GM12878 (cell line): ENCODE results near the gene GCFC2. TPM values are rescaled to one million over a fixed set of nuclear protein-coding genes. Genes with fewer than 3 reads are reported as not detected.

ENCODE experiments used
- ATAC-seq: fragments of 200-7000 bp; cut with Tn5 transposase; 3 replicates; pipeline ENCODE4 v1.9.1; 2020; ENCODE audit warnings: mild to moderate bottlenecking, moderate library complexity
- BruUV-seq: library from RNA; stranded (reverse); fragments of 400-500 nt; replicated peaks from 2 replicates; lab custom pipeline; 2021; lab: Mats Ljungman, UMichigan
- CTCF ChIA-PET: fragments of 300-600 bp; sonication (Branson Sonifier 250); formaldehyde crosslinking; extraction: SDS; loops from one replicate; lab custom pipeline; 2021; ENCODE audit warnings: inconsistent platforms; lab: Yijun Ruan, JAX
- POLR2A ChIA-PET: fragments of 350-600 bp; formaldehyde crosslinking; extraction: SDS; loops from one replicate; lab custom pipeline; 2021; ENCODE audit warnings: inconsistent platforms; lab: Charles Lee
- RAD21 ChIA-PET: fragments of 300-600 bp; sonication (Branson Sonifier 250); formaldehyde crosslinking; loops from one replicate; lab custom pipeline; 2023; ENCODE audit warnings: antibody characterized with exemption; ENCODE audit not compliant: unreplicated experiment; lab: Charles Lee
- SMC1A ChIA-PET: fragments of 300-600 bp; sonication (Branson Sonifier 250); formaldehyde crosslinking; loops from one replicate; lab custom pipeline; 2023; ENCODE audit not compliant: unreplicated experiment, uncharacterized antibody; lab: Charles Lee
- DNase-seq: peaks from one replicate; pipeline ENCODE4 v3.0.0-alpha.2; 2011; ENCODE audit warnings: low read depth, low spot score
- FAIRE-seq: peaks from 3 replicates; lab custom pipeline; 2011; peaks lifted over from hg19 to GRCh38; lab: Jason Lieb, UNC
- H2AFZ ChIP-seq: 2 replicates; pipeline ENCODE4 v1.6.0; 2011; ENCODE audit warnings: low read depth, low read length, control low read depth; ENCODE audit not compliant: control insufficient read depth
- H3K27ac ChIP-seq: 2 replicates; pipeline ENCODE4 v1.5.1; 2011; ENCODE audit warnings: control low read depth; ENCODE audit not compliant: control insufficient read depth, insufficient read depth
- H3K27me3 ChIP-seq, 2 experiments: replicated peaks in 1 of 2; 2 replicates each; pipeline versions ENCODE4 v1.6.0 to v1.6.1; 2011; ENCODE audit warnings: low read length in 1 of 2; ENCODE audit not compliant: control insufficient read depth in 2 of 2, insufficient read depth in 2 of 2
- H3K36me3 ChIP-seq, 2 experiments: 2 replicates each; pipeline ENCODE4 v1.5.1; 2011; ENCODE audit warnings: low read length in 1 of 2; ENCODE audit not compliant: control insufficient read depth in 2 of 2, insufficient read depth in 2 of 2
- H3K4me1 ChIP-seq: 2 replicates; pipeline ENCODE4 v1.6.1; 2011; ENCODE audit warnings: mild to moderate bottlenecking, low read length, moderate library complexity, mixed read lengths; ENCODE audit not compliant: control insufficient read depth, insufficient read depth
- H3K4me2 ChIP-seq: 2 replicates; pipeline ENCODE4 v1.6.0; 2011; ENCODE audit warnings: control low read depth; ENCODE audit not compliant: control insufficient read depth, insufficient read depth
- H3K4me3 ChIP-seq: fragments of 200-600 bp; sonication (generic); 2 replicates; pipeline ENCODE4 v1.5.1; 2016
- H3K79me2 ChIP-seq: 2 replicates; pipeline ENCODE4 v1.6.0; 2011; ENCODE audit warnings: low read length; ENCODE audit not compliant: control insufficient read depth, insufficient read depth
- H3K9ac ChIP-seq: 2 replicates; pipeline ENCODE4 v1.8.0; 2011; ENCODE audit warnings: low read length, control low read depth, mixed read lengths; ENCODE audit not compliant: control insufficient read depth, insufficient read depth
- H3K9me3 ChIP-seq: replicated peaks from 3 replicates; pipeline ENCODE4 v1.5.1; 2011; ENCODE audit warnings: mild to moderate bottlenecking, low read length; ENCODE audit not compliant: control insufficient read depth, insufficient read depth
- H4K20me1 ChIP-seq: 2 replicates; pipeline ENCODE4 v1.6.0; 2011; ENCODE audit not compliant: control insufficient read depth, insufficient read depth
- FOXM1 ChIP-seq: IDR thresholded peaks from 2 replicates; pipeline ENCODE4 v1.6.1; 2012; ENCODE audit warnings: low read depth, mild to moderate bottlenecking, inconsistent platforms, low read length, moderate library complexity
- HDAC2 ChIP-seq: fragments of 200-600 bp; sonication (generic); IDR thresholded peaks from 2 replicates; pipeline ENCODE4 v1.6.1; 2017
- MXI1 ChIP-seq: fragments of 150-350 bp; IDR thresholded peaks from 2 replicates; pipeline ENCODE4 v1.6.1; 2011; ENCODE audit warnings: low read depth, mild to moderate bottlenecking, inconsistent platforms, low read length, improper control_type of control experiment
- POLR2AphosphoS2 ChIP-seq: IDR thresholded peaks from 2 replicates; pipeline ENCODE4 v1.6.1; 2011; ENCODE audit warnings: low read depth, mild to moderate bottlenecking, low read length, improper control_type of control experiment, moderate library complexity
- POU2F2 ChIP-seq: IDR thresholded peaks from 3 replicates; pipeline ENCODE4 v1.6.1; 2011; ENCODE audit warnings: low read depth, mild to moderate bottlenecking, low read length, borderline replicate concordance
- RAD21 ChIP-seq: IDR thresholded peaks from 2 replicates; pipeline ENCODE4 v1.6.1; 2011; ENCODE audit warnings: mild to moderate bottlenecking, low read depth, low read length, moderate library complexity; ENCODE audit not compliant: insufficient read depth
- RUNX3 ChIP-seq: IDR thresholded peaks from 2 replicates; pipeline ENCODE4 v1.6.1; 2012; ENCODE audit warnings: low read length, inconsistent platforms
- SMC3 ChIP-seq: IDR thresholded peaks from 2 replicates; pipeline ENCODE4 v1.6.1; 2011; ENCODE audit warnings: low read length, improper control_type of control experiment, borderline replicate concordance
- YY1 ChIP-seq: IDR thresholded peaks from 2 replicates; pipeline ENCODE4 v1.6.1; 2011; ENCODE audit warnings: low read depth, mild to moderate bottlenecking, low read length
- WGBS: methylation state at CpG from one replicate; pipeline ENCODE4 v1.1.6; 2016; ENCODE audit warnings: low lambda C conversion rate; ENCODE audit not compliant: insufficient replicate concordance, insufficient coverage; ENCODE audit errors: missing lambda C conversion rate; 5-methylcytosine and 5-hydroxymethylcytosine counted together
- in situ Hi-C: fragments of 300-500 bp; cut with MboI; formaldehyde crosslinking; loops from 9 replicates; pipeline ENCODE4 v1.14.3; 2018; ENCODE audit warnings: mixed read lengths
- intact Hi-C: fragments of 100-400 bp; cut with micrococcal nuclease; formaldehyde crosslinking; loops from one replicate; pipeline ENCODE4 v1.14.2; 2022; ENCODE audit not compliant: unreplicated experiment
- polyA plus RNA-seq, 11 experiments: library from polyadenylated mRNA; depleted of rRNA in 4 of 11; unstranded in 6 of 11; stranded (reverse) in 5 of 11; fragments of >200 nt; fragmentation: Nextera tagmentation in 4 of 11; fragmentation: Illumina TruSeq in 1 of 11; extraction: Ambion mirVana in 4 of 11; extraction: Trizol in 1 of 11; gene quantifications; 1 replicate in 1 of 11; 2 replicates in 10 of 11; pipeline versions ENCODE4 v1.2.1 to v1.2.3, GENCODE V29; 2011 to 2016; ENCODE audit warnings: inconsistent platforms in 2 of 11, missing spikeins in 2 of 11, low read depth in 1 of 11
- total RNA-seq, 4 experiments: library from RNA; depleted of rRNA in 3 of 4; stranded (reverse); fragments of >200 nt in 3 of 4; fragmentation: Illumina TruSeq in 1 of 4; extraction: Trizol in 1 of 4; gene quantifications; 2 replicates each; pipeline versions ENCODE4 v1.2.1 to v1.2.3, GENCODE V29; 2013 to 2021
- TF ChIP-seq, protein P1 (sequence below): fragments of 450-650 bp; IDR thresholded peaks from 2 replicates; pipeline ENCODE4 v1.6.1; 2017; ENCODE audit warnings: borderline replicate concordance
- TF ChIP-seq, protein P2 (sequence below), 3 experiments: IDR thresholded peaks in 2 of 3; conservative IDR thresholded peaks in 1 of 3; 2 replicates each; pipeline ENCODE4 v1.5.1; 2011; ENCODE audit warnings: low read depth in 3 of 3, low read length in 3 of 3, mild to moderate bottlenecking in 3 of 3, control low read depth in 2 of 3, moderate library complexity in 2 of 3, inconsistent platforms in 1 of 3, mixed read lengths in 1 of 3; ENCODE audit not compliant: control insufficient read depth in 2 of 3, insufficient read depth in 1 of 3; ENCODE audit errors: extremely low read depth in 1 of 3
- TF ChIP-seq, protein P3 (sequence below): fragments of 450-650 bp; IDR thresholded peaks from 2 replicates; pipeline ENCODE4 v1.6.1; 2017; ENCODE audit warnings: mild to moderate bottlenecking, moderate library complexity

The GCFC2 gene
- total and polyA plus RNA-seq, 10 of the 15 experiments (the other 5 are each of a cell fraction or from before 2014, with no cell fraction given): 15.5 to 36.5 (median 27.4) TPM

DNA sequence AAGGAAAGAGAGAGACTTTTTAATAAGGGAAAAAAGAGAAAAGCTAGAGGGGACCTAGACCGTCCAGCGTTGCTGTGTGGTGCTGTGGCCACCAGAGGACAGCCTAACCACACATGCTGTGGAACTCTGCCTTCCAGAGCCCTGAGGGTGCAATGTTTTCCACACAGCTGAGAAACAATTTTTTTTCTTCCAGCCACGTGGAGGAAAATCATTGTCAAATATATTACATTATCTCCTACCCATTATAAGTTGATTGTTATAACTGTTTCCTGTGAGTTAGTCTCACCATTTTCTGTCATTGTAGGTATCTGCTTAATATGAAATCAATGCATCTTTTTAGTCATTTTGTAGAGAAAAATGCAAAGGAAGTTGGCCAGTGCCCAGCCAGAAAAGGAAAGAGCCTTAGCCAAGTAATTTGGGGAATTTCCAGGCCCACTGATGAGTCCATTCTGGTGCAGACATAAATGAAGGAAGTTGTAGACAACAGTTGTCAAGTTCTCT is 70.0 kb downstream of the GCFC2 start:
- TF ChIP-seq HDAC2: no peak
- TF ChIP-seq RAD21: peak; percentile 95
- 0 out of 3 replicates have a peak, but pooled peaks have one; percentile 33 for TF ChIP-seq POU2F2
- TF ChIP-seq, protein P1, sequence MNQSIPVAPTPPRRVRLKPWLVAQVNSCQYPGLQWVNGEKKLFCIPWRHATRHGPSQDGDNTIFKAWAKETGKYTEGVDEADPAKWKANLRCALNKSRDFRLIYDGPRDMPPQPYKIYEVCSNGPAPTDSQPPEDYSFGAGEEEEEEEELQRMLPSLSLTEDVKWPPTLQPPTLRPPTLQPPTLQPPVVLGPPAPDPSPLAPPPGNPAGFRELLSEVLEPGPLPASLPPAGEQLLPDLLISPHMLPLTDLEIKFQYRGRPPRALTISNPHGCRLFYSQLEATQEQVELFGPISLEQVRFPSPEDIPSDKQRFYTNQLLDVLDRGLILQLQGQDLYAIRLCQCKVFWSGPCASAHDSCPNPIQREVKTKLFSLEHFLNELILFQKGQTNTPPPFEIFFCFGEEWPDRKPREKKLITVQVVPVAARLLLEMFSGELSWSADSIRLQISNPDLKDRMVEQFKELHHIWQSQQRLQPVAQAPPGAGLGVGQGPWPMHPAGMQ: no peak
- TF ChIP-seq, protein P2, sequence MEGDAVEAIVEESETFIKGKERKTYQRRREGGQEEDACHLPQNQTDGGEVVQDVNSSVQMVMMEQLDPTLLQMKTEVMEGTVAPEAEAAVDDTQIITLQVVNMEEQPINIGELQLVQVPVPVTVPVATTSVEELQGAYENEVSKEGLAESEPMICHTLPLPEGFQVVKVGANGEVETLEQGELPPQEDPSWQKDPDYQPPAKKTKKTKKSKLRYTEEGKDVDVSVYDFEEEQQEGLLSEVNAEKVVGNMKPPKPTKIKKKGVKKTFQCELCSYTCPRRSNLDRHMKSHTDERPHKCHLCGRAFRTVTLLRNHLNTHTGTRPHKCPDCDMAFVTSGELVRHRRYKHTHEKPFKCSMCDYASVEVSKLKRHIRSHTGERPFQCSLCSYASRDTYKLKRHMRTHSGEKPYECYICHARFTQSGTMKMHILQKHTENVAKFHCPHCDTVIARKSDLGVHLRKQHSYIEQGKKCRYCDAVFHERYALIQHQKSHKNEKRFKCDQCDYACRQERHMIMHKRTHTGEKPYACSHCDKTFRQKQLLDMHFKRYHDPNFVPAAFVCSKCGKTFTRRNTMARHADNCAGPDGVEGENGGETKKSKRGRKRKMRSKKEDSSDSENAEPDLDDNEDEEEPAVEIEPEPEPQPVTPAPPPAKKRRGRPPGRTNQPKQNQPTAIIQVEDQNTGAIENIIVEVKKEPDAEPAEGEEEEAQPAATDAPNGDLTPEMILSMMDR (IDR thresholded peaks at IDR 0.05 in 2 of 3, conservative IDR thresholded peaks at IDR 0.05 in 1 of 3; ENCODE audit: control insufficient read depth in 2 of 3, extremely low read depth in 1 of 3, insufficient read depth in 1 of 3, low read depth in 3 of 3, low read length in 3 of 3): peak; percentile 98 to 100 (median 99); a peak in 5 of 6 replicates
- TF ChIP-seq, protein P3, sequence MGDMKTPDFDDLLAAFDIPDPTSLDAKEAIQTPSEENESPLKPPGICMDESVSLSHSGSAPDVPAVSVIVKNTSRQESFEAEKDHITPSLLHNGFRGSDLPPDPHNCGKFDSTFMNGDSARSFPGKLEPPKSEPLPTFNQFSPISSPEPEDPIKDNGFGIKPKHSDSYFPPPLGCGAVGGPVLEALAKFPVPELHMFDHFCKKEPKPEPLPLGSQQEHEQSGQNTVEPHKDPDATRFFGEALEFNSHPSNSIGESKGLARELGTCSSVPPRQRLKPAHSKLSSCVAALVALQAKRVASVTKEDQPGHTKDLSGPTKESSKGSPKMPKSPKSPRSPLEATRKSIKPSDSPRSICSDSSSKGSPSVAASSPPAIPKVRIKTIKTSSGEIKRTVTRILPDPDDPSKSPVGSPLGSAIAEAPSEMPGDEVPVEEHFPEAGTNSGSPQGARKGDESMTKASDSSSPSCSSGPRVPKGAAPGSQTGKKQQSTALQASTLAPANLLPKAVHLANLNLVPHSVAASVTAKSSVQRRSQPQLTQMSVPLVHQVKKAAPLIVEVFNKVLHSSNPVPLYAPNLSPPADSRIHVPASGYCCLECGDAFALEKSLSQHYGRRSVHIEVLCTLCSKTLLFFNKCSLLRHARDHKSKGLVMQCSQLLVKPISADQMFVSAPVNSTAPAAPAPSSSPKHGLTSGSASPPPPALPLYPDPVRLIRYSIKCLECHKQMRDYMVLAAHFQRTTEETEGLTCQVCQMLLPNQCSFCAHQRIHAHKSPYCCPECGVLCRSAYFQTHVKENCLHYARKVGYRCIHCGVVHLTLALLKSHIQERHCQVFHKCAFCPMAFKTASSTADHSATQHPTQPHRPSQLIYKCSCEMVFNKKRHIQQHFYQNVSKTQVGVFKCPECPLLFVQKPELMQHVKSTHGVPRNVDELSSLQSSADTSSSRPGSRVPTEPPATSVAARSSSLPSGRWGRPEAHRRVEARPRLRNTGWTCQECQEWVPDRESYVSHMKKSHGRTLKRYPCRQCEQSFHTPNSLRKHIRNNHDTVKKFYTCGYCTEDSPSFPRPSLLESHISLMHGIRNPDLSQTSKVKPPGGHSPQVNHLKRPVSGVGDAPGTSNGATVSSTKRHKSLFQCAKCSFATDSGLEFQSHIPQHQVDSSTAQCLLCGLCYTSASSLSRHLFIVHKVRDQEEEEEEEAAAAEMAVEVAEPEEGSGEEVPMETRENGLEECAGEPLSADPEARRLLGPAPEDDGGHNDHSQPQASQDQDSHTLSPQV: peak; percentile 37; the same call in 1 of the 2 replicates
- peak; percentile 95 for TF ChIP-seq SMC3
- TF ChIP-seq MXI1: 0 out of 2 replicates have a peak, but pooled peaks have one; percentile 47
- peak; percentile 35; the same call in 1 of the 2 replicates for TF ChIP-seq FOXM1
- peak; percentile 61; the same call in 1 of the 2 replicates for TF ChIP-seq RUNX3
- TF ChIP-seq POLR2AphosphoS2: no peak
- peak; percentile 66; the same call in 1 of the 2 replicates for TF ChIP-seq YY1
- ATAC-seq (peak; percentile 99), FAIRE-seq (peak; percentile 96), DNase-seq (no peak)
- ChIA-PET POLR2A (no interaction called here), RAD21 (interaction anchor here (1.0 to 3.8 kb wide), 8 partner anchors 11 to 959 kb away, joined by 3 to 34 read pairs (median 5); no protein-coding TSS in a partner anchor), CTCF (interaction anchor here (0.6 to 6.1 kb wide), 26 partner anchors 9 to 960 kb away, joined by 3 to 150 read pairs (median 4); partner anchors contain the start of gene GCFC2), SMC1A (interaction anchor here (0.6 to 4.2 kb wide), 20 partner anchors 9 to 826 kb away, joined by 3 to 41 read pairs (median 4); no protein-coding TSS in a partner anchor)
- in situ Hi-C loops: no loop called here
- Histone ChIP-seq H3K9ac (no peak overlapping the region), H3K36me3 (no peaks in the 10 kb centered on the region), H2AFZ (peak overlapping the region; percentile 39), H3K27ac (no peak overlapping the region), H3K4me1 (no peaks in the 10 kb centered on the region), H3K9me3 (no peaks in the 10 kb centered on the region), H3K79me2 (no peaks in the 10 kb centered on the region), H4K20me1 (no peaks in the 10 kb centered on the region), H3K4me3 (no peak overlapping the region), H3K27me3 (no peaks in the 10 kb centered on the region; a peak in 1 of 4 replicates), H3K4me2 (no peak overlapping the region)
- 0% methylated on average over 3 of the region's 3 CpGs for WGBS
- no TSS peak for BruUV-seq
- intact Hi-C loops: loop anchor here (1.0 to 2.0 kb wide), 3 partner anchors 37 to 958 kb away; no protein-coding TSS in a partner anchor
